Activated T-cell treated with anti-CD3 and anti-CD28 coated beads, Interleukin-2, amount 50 U/mL, for 24 hours (primary cell): ENCODE measurements around the gene PIEZO2.
"Not testable (repeated sequence)": the region's sequence is repeated elsewhere in the genome, so short reads cannot be mapped to it uniquely, and the experiment has no call there.

Experiments
- DNase-seq: peaks from one replicate; pipeline ENCODE4 v3.0.0-alpha.2; 2020
- H3K27ac Mint-ChIP-seq: 2 replicates; pipeline ENCODE4 v1.8.0; 2020; ENCODE audit warnings: mild to moderate bottlenecking, mixed read lengths
- H3K27me3 Mint-ChIP-seq: 2 replicates; pipeline ENCODE4 v1.8.0; 2020; ENCODE audit warnings: mixed read lengths
- H3K36me3 Mint-ChIP-seq: 2 replicates; pipeline ENCODE4 v1.8.0; 2020; ENCODE audit warnings: low read depth, mixed read lengths
- H3K4me1 Mint-ChIP-seq: 2 replicates; pipeline ENCODE4 v1.8.0; 2020; ENCODE audit warnings: low read depth, mixed read lengths
- H3K4me3 Mint-ChIP-seq: 2 replicates; pipeline ENCODE4 v1.8.0; 2020; ENCODE audit warnings: mild to moderate bottlenecking, moderate library complexity, mixed read lengths
- H3K9me3 Mint-ChIP-seq: 2 replicates; pipeline ENCODE4 v1.8.0; 2020; ENCODE audit warnings: mixed read lengths

The PIEZO2 gene

GRCh38 chr18:11149441-11150270 is at the start of gene PIEZO2:
Gene PIEZO2, minus strand, starts transcription at chr18:11149569. Its CDS starts 981 bp downstream, at chr18:11148588.
- Mint-ChIP-seq H3K9me3 (no peaks in the 10 kb centered on the region), H3K27ac (no peak within 1 kb of the TSS), H3K4me1 (no peaks in the 10 kb centered on the region), H3K4me3 (no peak within 1 kb of the TSS), H3K36me3 (no peaks in the 10 kb centered on the region), H3K27me3 (peaks cover 43% of the 10 kb centered on the region)
- peak; percentile 31 for DNase-seq

GRCh38 chr18:11183637-11184036 is 34.3 kb upstream of the PIEZO2 start:
- Mint-ChIP-seq H3K27ac (no peak overlapping the region), H3K27me3 (no peaks in the 10 kb centered on the region), H3K4me1 (no peaks in the 10 kb centered on the region), H3K36me3 (no peaks in the 10 kb centered on the region), H3K9me3 (no peaks in the 10 kb centered on the region), H3K4me3 (no peak overlapping the region)
- no peak for DNase-seq

GRCh38 chr18:11181629-11182028 is 32.3 kb upstream of the PIEZO2 start:
- not testable (repeated sequence) for H3K27me3 Mint-ChIP-seq, H3K4me1 Mint-ChIP-seq, H3K4me3 Mint-ChIP-seq, H3K27ac Mint-ChIP-seq, DNase-seq, H3K9me3 Mint-ChIP-seq, H3K36me3 Mint-ChIP-seq

- H3K27ac Mint-ChIP-seq: no peak overlapping the region
- H3K4me1 Mint-ChIP-seq: no peaks in the 10 kb centered on the region
- no peaks in the 10 kb centered on the region for H3K9me3 Mint-ChIP-seq
- H3K27me3 Mint-ChIP-seq: no peaks in the 10 kb centered on the region
- H3K4me3 Mint-ChIP-seq: no peak overlapping the region
- no peak for DNase-seq
- no peaks in the 10 kb centered on the region for H3K36me3 Mint-ChIP-seq
Observed at GRCh38 chr18:11179959-11180519, 30.7 kb upstream of the PIEZO2 start.

- H3K27ac Mint-ChIP-seq: no peak overlapping the region
- no peaks in the 10 kb centered on the region for H3K27me3 Mint-ChIP-seq
- H3K9me3 Mint-ChIP-seq: no peaks in the 10 kb centered on the region
- no peak overlapping the region for H3K4me3 Mint-ChIP-seq
- H3K4me1 Mint-ChIP-seq: no peaks in the 10 kb centered on the region
- no peaks in the 10 kb centered on the region for H3K36me3 Mint-ChIP-seq
- no peak for DNase-seq
Observed at GRCh38 chr18:11178951-11179549, 29.7 kb upstream of the PIEZO2 start.

GRCh38 chr18:11177382-11177781 is 28.0 kb upstream of the PIEZO2 start:
- no peak overlapping the region for H3K27ac Mint-ChIP-seq
- H3K4me3 Mint-ChIP-seq: no peak overlapping the region
- H3K36me3 Mint-ChIP-seq: no peaks in the 10 kb centered on the region
- no peaks in the 10 kb centered on the region for H3K9me3 Mint-ChIP-seq
- DNase-seq: no peak
- no peaks in the 10 kb centered on the region for H3K27me3 Mint-ChIP-seq
- H3K4me1 Mint-ChIP-seq: no peaks in the 10 kb centered on the region

- H3K4me3 Mint-ChIP-seq: no peak overlapping the region
- H3K27me3 Mint-ChIP-seq: no peaks in the 10 kb centered on the region
- no peaks in the 10 kb centered on the region for H3K9me3 Mint-ChIP-seq
- no peak overlapping the region for H3K27ac Mint-ChIP-seq
- H3K4me1 Mint-ChIP-seq: no peaks in the 10 kb centered on the region
- DNase-seq: no peak
- H3K36me3 Mint-ChIP-seq: no peaks in the 10 kb centered on the region
Observed at GRCh38 chr18:11176481-11176881, 27.1 kb upstream of the PIEZO2 start.

GRCh38 chr18:11175266-11175979 is 26.1 kb upstream of the PIEZO2 start:
- no peak overlapping the region for H3K27ac Mint-ChIP-seq
- H3K4me1 Mint-ChIP-seq: no peaks in the 10 kb centered on the region
- no peaks in the 10 kb centered on the region for H3K36me3 Mint-ChIP-seq
- no peak for DNase-seq
- H3K4me3 Mint-ChIP-seq: no peak overlapping the region
- H3K27me3 Mint-ChIP-seq: no peaks in the 10 kb centered on the region
- H3K9me3 Mint-ChIP-seq: no peaks in the 10 kb centered on the region

- H3K9me3 Mint-ChIP-seq, H3K4me1 Mint-ChIP-seq, H3K36me3 Mint-ChIP-seq, H3K27me3 Mint-ChIP-seq, DNase-seq, H3K27ac Mint-ChIP-seq, H3K4me3 Mint-ChIP-seq: not testable (repeated sequence)
Observed at GRCh38 chr18:11174179-11174578, 24.8 kb upstream of the PIEZO2 start.

GRCh38 chr18:11167778-11168177 is 18.4 kb upstream of the PIEZO2 start:
- Mint-ChIP-seq H3K27me3 (peaks cover 11% of the 10 kb centered on the region), H3K4me3 (no peak overlapping the region), H3K9me3 (no peaks in the 10 kb centered on the region), H3K4me1 (no peaks in the 10 kb centered on the region), H3K27ac (no peak overlapping the region), H3K36me3 (no peaks in the 10 kb centered on the region)
- no peak for DNase-seq

GRCh38 chr18:11165952-11166351 is 16.6 kb upstream of the PIEZO2 start:
- Mint-ChIP-seq H3K4me3 (no peak overlapping the region), H3K9me3 (no peaks in the 10 kb centered on the region), H3K4me1 (no peaks in the 10 kb centered on the region), H3K27ac (no peak overlapping the region), H3K36me3 (no peaks in the 10 kb centered on the region), H3K27me3 (peaks cover 11% of the 10 kb centered on the region)
- DNase-seq: no peak

GRCh38 chr18:11165138-11165537 is 15.8 kb upstream of the PIEZO2 start:
- no peak for DNase-seq
- Mint-ChIP-seq H3K27ac (no peak overlapping the region), H3K9me3 (no peaks in the 10 kb centered on the region), H3K4me1 (no peaks in the 10 kb centered on the region), H3K4me3 (no peak overlapping the region), H3K36me3 (no peaks in the 10 kb centered on the region), H3K27me3 (peaks cover 11% of the 10 kb centered on the region)

- Mint-ChIP-seq H3K36me3 (no peaks in the 10 kb centered on the region), H3K4me1 (no peaks in the 10 kb centered on the region), H3K27me3 (peaks cover 19% of the 10 kb centered on the region), H3K9me3 (no peaks in the 10 kb centered on the region), H3K4me3 (no peak overlapping the region), H3K27ac (no peak overlapping the region)
- DNase-seq: no peak
Observed at GRCh38 chr18:11163665-11164064, 14.3 kb upstream of the PIEZO2 start.

- Mint-ChIP-seq H3K27ac (no peak overlapping the region), H3K4me3 (no peak overlapping the region), H3K9me3 (no peaks in the 10 kb centered on the region), H3K36me3 (no peaks in the 10 kb centered on the region), H3K4me1 (no peaks in the 10 kb centered on the region), H3K27me3 (peaks cover 19% of the 10 kb centered on the region)
- no peak for DNase-seq
Observed at GRCh38 chr18:11162889-11163288, 13.5 kb upstream of the PIEZO2 start.

GRCh38 chr18:11162462-11162861 is 13.1 kb upstream of the PIEZO2 start:
- Mint-ChIP-seq H3K4me1 (no peaks in the 10 kb centered on the region), H3K9me3 (no peaks in the 10 kb centered on the region), H3K4me3 (no peak overlapping the region), H3K27me3 (peaks cover 19% of the 10 kb centered on the region), H3K36me3 (no peaks in the 10 kb centered on the region), H3K27ac (no peak overlapping the region)
- DNase-seq: no peak
